HL-60 (cell line): Measurements from ENCODE around the gene CBX4.

Experiments
- DNase-seq, 2 experiments: peaks; one replicate each; pipeline ENCODE4 v3.0.0-alpha.2; 2010 to 2020; ENCODE audit warnings: low read depth in 1 of 2, low spot score in 1 of 2
- H3K27ac ChIP-seq: fragments of 250-450 bp; sonication (Bioruptor Pico); replicated peaks from 2 replicates; pipeline ENCODE4 v1.5.1; 2020; ENCODE audit warnings: mild to moderate bottlenecking, moderate library complexity
- H3K27me3 ChIP-seq: fragments of 250-450 bp; sonication (Bioruptor Pico); 2 replicates; pipeline ENCODE4 v1.5.1; 2021; ENCODE audit warnings: mild to moderate bottlenecking, moderate library complexity; ENCODE audit not compliant: insufficient read depth, poor library complexity, severe bottlenecking
- H3K4me3 ChIP-seq: replicated peaks from 2 replicates; pipeline ENCODE4 v1.5.1; 2011; ENCODE audit warnings: mild to moderate bottlenecking, control low read depth, low read length; ENCODE audit not compliant: insufficient read depth
- GABPA ChIP-seq: IDR thresholded peaks from 2 replicates; pipeline ENCODE4 v1.6.1; 2012; ENCODE audit warnings: low read depth
- POLR2AphosphoS5 ChIP-seq: IDR thresholded peaks from 2 replicates; pipeline ENCODE4 v1.6.1; 2012; ENCODE audit warnings: low read depth
- SPI1 ChIP-seq: IDR thresholded peaks from 2 replicates; pipeline ENCODE4 v1.6.1; 2012; ENCODE audit warnings: low read depth, mild to moderate bottlenecking, borderline replicate concordance
- TF ChIP-seq, protein P1 (sequence below): IDR thresholded peaks from one replicate; pipeline ENCODE4 v1.5.1; 2011; ENCODE audit warnings: low read length, control low read depth, inconsistent platforms; ENCODE audit not compliant: insufficient read depth
- TF ChIP-seq, protein P2 (sequence below): IDR thresholded peaks from 2 replicates; pipeline ENCODE4 v1.6.1; 2012; ENCODE audit warnings: low read depth; ENCODE audit not compliant: insufficient replicate concordance

CBX4 gene

DNA sequence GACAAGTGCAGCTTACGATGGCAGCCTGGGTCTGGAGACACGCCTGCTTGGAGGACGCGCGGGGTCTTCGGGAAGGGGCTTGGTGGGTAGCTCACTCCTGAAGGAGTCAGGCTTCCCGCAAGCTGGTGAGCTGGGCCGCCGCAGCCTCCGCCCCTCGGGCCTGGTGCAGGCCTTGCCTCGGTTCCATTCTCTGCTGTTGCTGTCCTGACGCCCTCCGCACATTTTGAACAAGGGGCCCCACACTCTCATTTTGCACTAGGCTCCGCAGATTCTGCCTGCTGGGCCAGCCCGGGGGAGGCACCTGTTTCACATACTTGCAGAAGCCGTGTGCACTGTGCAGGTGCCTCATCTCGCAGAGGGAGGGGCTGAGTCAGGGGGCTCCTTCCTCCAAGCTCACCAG, 31.9 kb upstream of the CBX4 start:
- no peak for DNase-seq
- TF ChIP-seq, protein P1, sequence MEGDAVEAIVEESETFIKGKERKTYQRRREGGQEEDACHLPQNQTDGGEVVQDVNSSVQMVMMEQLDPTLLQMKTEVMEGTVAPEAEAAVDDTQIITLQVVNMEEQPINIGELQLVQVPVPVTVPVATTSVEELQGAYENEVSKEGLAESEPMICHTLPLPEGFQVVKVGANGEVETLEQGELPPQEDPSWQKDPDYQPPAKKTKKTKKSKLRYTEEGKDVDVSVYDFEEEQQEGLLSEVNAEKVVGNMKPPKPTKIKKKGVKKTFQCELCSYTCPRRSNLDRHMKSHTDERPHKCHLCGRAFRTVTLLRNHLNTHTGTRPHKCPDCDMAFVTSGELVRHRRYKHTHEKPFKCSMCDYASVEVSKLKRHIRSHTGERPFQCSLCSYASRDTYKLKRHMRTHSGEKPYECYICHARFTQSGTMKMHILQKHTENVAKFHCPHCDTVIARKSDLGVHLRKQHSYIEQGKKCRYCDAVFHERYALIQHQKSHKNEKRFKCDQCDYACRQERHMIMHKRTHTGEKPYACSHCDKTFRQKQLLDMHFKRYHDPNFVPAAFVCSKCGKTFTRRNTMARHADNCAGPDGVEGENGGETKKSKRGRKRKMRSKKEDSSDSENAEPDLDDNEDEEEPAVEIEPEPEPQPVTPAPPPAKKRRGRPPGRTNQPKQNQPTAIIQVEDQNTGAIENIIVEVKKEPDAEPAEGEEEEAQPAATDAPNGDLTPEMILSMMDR: no peak
- TF ChIP-seq, protein P2, sequence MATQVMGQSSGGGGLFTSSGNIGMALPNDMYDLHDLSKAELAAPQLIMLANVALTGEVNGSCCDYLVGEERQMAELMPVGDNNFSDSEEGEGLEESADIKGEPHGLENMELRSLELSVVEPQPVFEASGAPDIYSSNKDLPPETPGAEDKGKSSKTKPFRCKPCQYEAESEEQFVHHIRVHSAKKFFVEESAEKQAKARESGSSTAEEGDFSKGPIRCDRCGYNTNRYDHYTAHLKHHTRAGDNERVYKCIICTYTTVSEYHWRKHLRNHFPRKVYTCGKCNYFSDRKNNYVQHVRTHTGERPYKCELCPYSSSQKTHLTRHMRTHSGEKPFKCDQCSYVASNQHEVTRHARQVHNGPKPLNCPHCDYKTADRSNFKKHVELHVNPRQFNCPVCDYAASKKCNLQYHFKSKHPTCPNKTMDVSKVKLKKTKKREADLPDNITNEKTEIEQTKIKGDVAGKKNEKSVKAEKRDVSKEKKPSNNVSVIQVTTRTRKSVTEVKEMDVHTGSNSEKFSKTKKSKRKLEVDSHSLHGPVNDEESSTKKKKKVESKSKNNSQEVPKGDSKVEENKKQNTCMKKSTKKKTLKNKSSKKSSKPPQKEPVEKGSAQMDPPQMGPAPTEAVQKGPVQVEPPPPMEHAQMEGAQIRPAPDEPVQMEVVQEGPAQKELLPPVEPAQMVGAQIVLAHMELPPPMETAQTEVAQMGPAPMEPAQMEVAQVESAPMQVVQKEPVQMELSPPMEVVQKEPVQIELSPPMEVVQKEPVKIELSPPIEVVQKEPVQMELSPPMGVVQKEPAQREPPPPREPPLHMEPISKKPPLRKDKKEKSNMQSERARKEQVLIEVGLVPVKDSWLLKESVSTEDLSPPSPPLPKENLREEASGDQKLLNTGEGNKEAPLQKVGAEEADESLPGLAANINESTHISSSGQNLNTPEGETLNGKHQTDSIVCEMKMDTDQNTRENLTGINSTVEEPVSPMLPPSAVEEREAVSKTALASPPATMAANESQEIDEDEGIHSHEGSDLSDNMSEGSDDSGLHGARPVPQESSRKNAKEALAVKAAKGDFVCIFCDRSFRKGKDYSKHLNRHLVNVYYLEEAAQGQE: no peak
- TF ChIP-seq SPI1 (no peak), GABPA (no peak), POLR2AphosphoS5 (no peak)
- H3K4me3 ChIP-seq: no peak overlapping the region
- no peak overlapping the region for H3K27ac ChIP-seq
- no peaks in the 10 kb centered on the region for H3K27me3 ChIP-seq

GRCh38 chr17:79870540-79870939, 31.3 kb upstream of the CBX4 start:
- Histone ChIP-seq H3K27ac (no peak overlapping the region), H3K4me3 (no peak overlapping the region), H3K27me3 (no peaks in the 10 kb centered on the region)
- TF ChIP-seq, protein P1: no peak
- TF ChIP-seq POLR2AphosphoS5: no peak
- TF ChIP-seq GABPA: no peak
- TF ChIP-seq, protein P2: no peak
- no peak for TF ChIP-seq SPI1
- no peak for DNase-seq

DNA sequence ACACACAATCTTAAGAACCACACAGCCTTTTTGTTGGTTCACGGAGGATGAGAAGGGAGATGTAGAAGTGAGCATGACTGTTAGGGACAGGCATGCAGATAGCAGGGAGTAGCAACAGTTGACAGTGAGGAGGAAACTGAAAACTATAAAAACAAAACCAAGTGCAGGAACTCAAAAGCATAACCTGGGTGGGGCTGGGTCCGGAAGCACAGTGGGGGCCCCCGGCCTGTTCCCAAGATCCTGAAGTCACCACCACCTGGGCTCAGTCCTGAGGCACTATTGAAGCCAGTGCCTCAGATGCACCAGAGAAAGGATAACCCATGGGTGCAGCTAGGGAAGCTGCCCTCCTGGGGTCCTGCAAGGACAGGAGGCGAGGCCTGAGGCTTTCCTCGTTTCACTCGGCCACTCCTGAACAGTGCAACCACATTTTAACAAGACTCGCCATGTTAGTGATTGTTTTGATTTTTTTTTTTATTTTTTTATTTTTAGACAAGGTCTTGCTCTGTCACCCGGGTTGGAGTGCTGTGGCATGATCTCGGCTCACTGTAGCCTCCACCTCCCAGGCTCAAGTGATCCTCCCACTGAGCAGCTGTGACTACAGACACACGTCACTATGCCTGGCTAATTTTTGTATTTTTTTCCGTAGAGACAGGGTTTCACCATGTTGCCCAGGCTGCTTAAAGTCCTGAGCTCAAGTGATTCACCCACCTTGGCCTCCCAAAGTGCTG, 27.7 kb upstream of the CBX4 start:
- Histone ChIP-seq H3K4me3 (no peak overlapping the region), H3K27me3 (no peaks in the 10 kb centered on the region), H3K27ac (no peak overlapping the region)
- no peak for TF ChIP-seq SPI1
- DNase-seq: no peak

DNA sequence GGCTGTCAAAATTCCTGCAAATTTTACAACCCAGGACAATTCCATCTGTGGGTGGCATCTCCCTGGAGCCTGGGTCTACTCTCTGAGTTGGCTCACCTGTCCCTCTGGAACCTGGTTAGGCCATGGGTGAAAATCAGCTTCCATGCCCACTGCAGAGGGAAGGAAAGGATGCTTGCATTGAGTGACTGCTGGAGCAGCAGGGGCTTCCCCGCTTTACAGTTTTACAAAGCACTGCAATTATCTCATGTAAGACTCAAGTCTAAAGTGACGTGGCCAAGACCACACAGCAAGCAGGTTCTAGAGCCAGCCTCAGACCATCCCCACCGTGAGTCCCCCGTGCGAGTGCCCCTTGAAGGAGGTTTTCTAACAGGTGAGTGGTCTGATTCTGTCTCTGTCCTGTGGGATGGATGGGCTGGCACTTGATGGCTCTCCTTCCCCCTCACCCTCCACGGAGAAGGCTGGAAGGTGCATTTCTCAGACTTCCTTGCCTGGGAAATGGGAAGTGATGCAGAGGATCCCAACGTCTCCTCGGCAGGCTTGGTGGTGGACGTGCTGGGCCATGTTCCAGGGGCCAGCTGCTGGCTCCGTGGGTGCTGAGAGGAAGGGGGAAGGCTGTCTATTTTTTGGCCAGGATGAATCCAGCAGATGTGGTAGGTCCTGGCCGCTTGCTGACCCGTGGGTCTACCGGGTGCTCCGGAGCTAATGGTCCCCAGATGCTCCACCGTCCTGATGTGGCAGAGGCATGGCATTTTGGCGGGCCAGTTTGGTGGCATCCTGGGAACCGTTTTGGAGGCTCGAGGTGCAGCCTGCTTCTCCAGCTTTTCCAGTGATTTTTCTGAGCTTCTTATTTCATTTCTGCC, 26.3 kb upstream of the CBX4 start:
- Histone ChIP-seq H3K27ac (no peak overlapping the region), H3K27me3 (peaks cover 6% of the 10 kb centered on the region), H3K4me3 (no peak overlapping the region)
- TF ChIP-seq, protein P1: no peak
- TF ChIP-seq, protein P2: no peak
- no peak for TF ChIP-seq POLR2AphosphoS5
- no peak for TF ChIP-seq SPI1
- TF ChIP-seq GABPA: no peak
- no peak for DNase-seq
